Activated CD8-positive, alpha-beta memory T cell treated with anti-CD3 and anti-CD28 coated beads, Interleukin-2, amount 50 U/mL, for 24 hours (primary cell): Measurements from ENCODE around the gene P2RY11.

ENCODE experiments used
- DNase-seq: peaks from one replicate; pipeline ENCODE4 v3.0.0-alpha.2; 2020; ENCODE audit errors: extremely low read depth

The P2RY11 gene

GRCh38 chr19:10141479-10141878, 30.0 kb downstream of the P2RY11 start:
- DNase-seq: no peak

GRCh38 chr19:10141973-10142372, 30.5 kb downstream of the P2RY11 start:
- no peak for DNase-seq

- no peak for DNase-seq
Measured at GRCh38 chr19:10142701-10143375, 31.3 kb downstream of the P2RY11 start.

- DNase-seq: no peak
Measured at GRCh38 chr19:10143681-10144080, 32.2 kb downstream of the P2RY11 start.

GRCh38 chr19:10144361-10144760, 32.9 kb downstream of the P2RY11 start:
- no peak for DNase-seq

GRCh38 chr19:10145031-10145430, 33.5 kb downstream of the P2RY11 start:
- no peak for DNase-seq

GRCh38 chr19:10146142-10146541, 34.6 kb downstream of the P2RY11 start:
- DNase-seq: no peak

- no peak for DNase-seq
Measured at GRCh38 chr19:10149427-10149826, 37.9 kb downstream of the P2RY11 start.

- DNase-seq: no peak
Measured at GRCh38 chr19:10151521-10151920, 40.0 kb downstream of the P2RY11 start.

GRCh38 chr19:10152100-10152499, 40.6 kb downstream of the P2RY11 start:
- no peak for DNase-seq

- DNase-seq: no peak
Measured at GRCh38 chr19:10155839-10156238, 44.3 kb downstream of the P2RY11 start.

- no peak for DNase-seq
Measured at GRCh38 chr19:10158071-10158470, 46.6 kb downstream of the P2RY11 start.

- DNase-seq: no peak
Measured at GRCh38 chr19:10158485-10158884, 47.0 kb downstream of the P2RY11 start.

- DNase-seq: no peak
Measured at GRCh38 chr19:10159610-10160009, 48.1 kb downstream of the P2RY11 start.

- no peak for DNase-seq
Measured at GRCh38 chr19:10163536-10163935, 52.0 kb downstream of the P2RY11 start.
